ENCODE measurements around the gene GPR176.

Gene GPR176

DNA sequence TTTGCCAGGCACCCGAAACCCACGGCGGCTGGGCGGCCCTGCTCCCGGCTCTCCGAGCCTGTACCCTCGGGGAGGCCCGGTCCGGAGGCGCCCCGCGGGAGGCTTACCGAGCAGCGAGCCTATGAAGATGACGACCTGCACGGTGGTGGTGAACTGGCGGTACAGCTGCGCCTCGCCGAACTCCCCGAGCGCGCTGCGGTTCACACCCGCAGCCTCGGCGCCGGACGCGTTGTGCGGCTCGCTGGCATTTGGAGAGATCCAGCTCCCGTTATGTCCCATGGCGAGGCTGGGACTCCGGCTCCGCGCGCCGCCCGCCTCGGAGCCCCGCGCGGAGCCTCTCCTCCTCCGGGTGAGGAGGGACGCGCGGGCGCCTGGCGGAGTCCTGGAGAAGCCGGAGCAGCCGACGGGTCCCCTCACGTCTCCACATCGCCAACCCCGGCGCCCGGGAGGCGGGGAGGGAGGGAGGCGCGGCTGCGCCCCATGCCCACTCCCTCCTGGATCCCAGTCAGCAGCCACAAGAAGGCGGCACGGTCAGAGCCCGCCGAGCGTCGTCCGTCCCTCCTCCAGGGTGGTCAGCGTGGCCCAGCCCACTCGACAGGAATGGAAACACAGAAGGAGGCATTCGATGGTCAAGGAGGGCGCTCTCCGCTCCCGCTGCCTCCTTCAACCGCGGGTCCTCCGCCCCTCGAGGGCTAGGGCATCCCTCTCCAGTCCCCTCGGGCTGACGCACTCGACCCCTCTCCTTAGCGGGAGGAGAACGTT lies at the start of gene GPR176 (continued):
- TF ChIP-seq, protein P1, sequence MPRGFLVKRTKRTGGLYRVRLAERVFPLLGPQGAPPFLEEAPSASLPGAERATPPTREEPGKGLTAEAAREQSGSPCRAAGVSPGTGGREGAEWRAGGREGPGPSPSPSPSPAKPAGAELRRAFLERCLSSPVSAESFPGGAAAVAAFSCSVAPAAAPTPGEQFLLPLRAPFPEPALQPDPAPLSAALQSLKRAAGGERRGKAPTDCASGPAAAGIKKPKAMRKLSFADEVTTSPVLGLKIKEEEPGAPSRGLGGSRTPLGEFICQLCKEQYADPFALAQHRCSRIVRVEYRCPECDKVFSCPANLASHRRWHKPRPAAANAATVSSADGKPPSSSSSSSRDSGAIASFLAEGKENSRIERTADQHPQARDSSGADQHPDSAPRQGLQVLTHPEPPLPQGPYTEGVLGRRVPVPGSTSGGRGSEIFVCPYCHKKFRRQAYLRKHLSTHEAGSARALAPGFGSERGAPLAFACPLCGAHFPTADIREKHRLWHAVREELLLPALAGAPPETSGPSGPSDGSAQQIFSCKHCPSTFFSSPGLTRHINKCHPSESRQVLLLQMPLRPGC (tag by site-specific recombination; IDR thresholded peaks at IDR 0.05), result no peak
- TF ChIP-seq ZNF404 (tag by site-specific recombination; IDR thresholded peaks at IDR 0.05), result no peak
- TF ChIP-seq ZNF585B (tag by site-specific recombination; IDR thresholded peaks at IDR 0.05), result no peak
- no peak for TF ChIP-seq ZNF426 (tag by site-specific recombination; IDR thresholded peaks at IDR 0.05)
- TF ChIP-seq, protein P2, sequence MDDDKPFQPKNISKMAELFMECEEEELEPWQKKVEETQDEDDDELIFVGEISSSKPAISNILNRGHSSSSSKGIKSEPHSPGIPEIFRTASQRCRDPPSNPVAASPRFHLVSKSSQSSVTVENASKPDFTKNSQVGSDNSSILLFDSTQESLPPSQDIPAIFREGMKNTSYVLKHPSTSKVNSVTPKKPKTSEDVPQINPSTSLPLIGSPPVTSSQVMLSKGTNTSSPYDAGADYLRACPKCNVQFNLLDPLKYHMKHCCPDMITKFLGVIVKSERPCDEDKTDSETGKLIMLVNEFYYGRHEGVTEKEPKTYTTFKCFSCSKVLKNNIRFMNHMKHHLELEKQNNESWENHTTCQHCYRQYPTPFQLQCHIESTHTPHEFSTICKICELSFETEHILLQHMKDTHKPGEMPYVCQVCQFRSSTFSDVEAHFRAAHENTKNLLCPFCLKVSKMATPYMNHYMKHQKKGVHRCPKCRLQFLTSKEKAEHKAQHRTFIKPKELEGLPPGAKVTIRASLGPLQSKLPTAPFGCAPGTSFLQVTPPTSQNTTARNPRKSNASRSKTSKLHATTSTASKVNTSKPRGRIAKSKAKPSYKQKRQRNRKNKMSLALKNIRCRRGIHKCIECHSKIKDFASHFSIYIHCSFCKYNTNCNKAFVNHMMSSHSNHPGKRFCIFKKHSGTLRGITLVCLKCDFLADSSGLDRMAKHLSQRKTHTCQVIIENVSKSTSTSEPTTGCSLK (tag by site-specific recombination; IDR thresholded peaks at IDR 0.05), result no peak
- TF ChIP-seq ZXDB (tag by site-specific recombination; IDR thresholded peaks at IDR 0.05), result peak; percentile 23; the same call in 1 of the 2 replicates
- no peak for TF ChIP-seq ZNF843 (tag by site-specific recombination; IDR thresholded peaks at IDR 0.05)
- no peak for TF ChIP-seq ZFP41 (tag by site-specific recombination; IDR thresholded peaks at IDR 0.05; ENCODE audit: borderline replicate concordance)
- TF ChIP-seq ZNF701 (tag by site-specific recombination; IDR thresholded peaks at IDR 0.05), result no peak
- no peak for TF ChIP-seq WT1 (tag by site-specific recombination; IDR thresholded peaks at IDR 0.05)
- TF ChIP-seq ZNF707 (tag by site-specific recombination; IDR thresholded peaks at IDR 0.05), result no peak
- no peak for TF ChIP-seq ZNF664 (tag by site-specific recombination; IDR thresholded peaks at IDR 0.05)
- TF ChIP-seq ZSCAN5A (tag by site-specific recombination; IDR thresholded peaks at IDR 0.05), result no peak
- TF ChIP-seq YY1 (tag by site-specific recombination; IDR thresholded peaks at IDR 0.05), result no peak
- TF ChIP-seq ZNF596 (tag by site-specific recombination; IDR thresholded peaks at IDR 0.05), result no peak
- no peak for TF ChIP-seq GLI4 (tag by site-specific recombination; IDR thresholded peaks at IDR 0.05)
- TF ChIP-seq ZNF248 (tag by site-specific recombination; IDR thresholded peaks at IDR 0.05), result no peak
- no peak for TF ChIP-seq ZNF510 (tag by site-specific recombination; IDR thresholded peaks at IDR 0.05; ENCODE audit: insufficient replicate concordance)
- no peak for TF ChIP-seq PATZ1 (tag by site-specific recombination; IDR thresholded peaks at IDR 0.05)
- TF ChIP-seq ZNF561 (tag by site-specific recombination; IDR thresholded peaks at IDR 0.05; ENCODE audit: borderline replicate concordance), result no peak
- TF ChIP-seq, protein P3, sequence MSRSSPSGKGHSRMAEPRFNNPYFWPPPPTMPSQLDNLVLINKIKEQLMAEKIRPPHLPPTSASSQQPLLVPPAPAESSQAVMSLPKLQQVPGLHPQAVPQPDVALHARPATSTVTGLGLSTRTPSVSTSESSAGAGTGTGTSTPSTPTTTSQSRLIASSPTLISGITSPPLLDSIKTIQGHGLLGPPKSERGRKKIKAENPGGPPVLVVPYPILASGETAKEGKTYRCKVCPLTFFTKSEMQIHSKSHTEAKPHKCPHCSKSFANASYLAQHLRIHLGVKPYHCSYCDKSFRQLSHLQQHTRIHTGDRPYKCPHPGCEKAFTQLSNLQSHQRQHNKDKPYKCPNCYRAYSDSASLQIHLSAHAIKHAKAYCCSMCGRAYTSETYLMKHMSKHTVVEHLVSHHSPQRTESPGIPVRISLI (tag by site-specific recombination; IDR thresholded peaks at IDR 0.05), result no peak
- no peak for TF ChIP-seq KLF10 (tag by site-specific recombination; IDR thresholded peaks at IDR 0.05)
- TF ChIP-seq ZNF776 (tag by site-specific recombination; IDR thresholded peaks at IDR 0.05; ENCODE audit: borderline replicate concordance), result no peak
- no peak for TF ChIP-seq KLF16 (tag by site-specific recombination; IDR thresholded peaks at IDR 0.05)
- TF ChIP-seq, protein P4, sequence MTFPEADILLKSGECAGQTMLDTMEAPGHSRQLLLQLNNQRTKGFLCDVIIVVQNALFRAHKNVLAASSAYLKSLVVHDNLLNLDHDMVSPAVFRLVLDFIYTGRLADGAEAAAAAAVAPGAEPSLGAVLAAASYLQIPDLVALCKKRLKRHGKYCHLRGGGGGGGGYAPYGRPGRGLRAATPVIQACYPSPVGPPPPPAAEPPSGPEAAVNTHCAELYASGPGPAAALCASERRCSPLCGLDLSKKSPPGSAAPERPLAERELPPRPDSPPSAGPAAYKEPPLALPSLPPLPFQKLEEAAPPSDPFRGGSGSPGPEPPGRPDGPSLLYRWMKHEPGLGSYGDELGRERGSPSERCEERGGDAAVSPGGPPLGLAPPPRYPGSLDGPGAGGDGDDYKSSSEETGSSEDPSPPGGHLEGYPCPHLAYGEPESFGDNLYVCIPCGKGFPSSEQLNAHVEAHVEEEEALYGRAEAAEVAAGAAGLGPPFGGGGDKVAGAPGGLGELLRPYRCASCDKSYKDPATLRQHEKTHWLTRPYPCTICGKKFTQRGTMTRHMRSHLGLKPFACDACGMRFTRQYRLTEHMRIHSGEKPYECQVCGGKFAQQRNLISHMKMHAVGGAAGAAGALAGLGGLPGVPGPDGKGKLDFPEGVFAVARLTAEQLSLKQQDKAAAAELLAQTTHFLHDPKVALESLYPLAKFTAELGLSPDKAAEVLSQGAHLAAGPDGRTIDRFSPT (tag by site-specific recombination; IDR thresholded peaks at IDR 0.05), result peak; percentile 43; the same call in 1 of the 2 replicates
- TF ChIP-seq SALL2 (tag by site-specific recombination; IDR thresholded peaks at IDR 0.05; ENCODE audit: borderline replicate concordance), result no peak
- no peak for TF ChIP-seq OVOL3 (tag by site-specific recombination; IDR thresholded peaks at IDR 0.05)
- no peak for TF ChIP-seq ZNF501 (tag by site-specific recombination; IDR thresholded peaks at IDR 0.05)
- peak; percentile 43; the same call in 1 of the 2 replicates for TF ChIP-seq ZBTB17 (tag by site-specific recombination; IDR thresholded peaks at IDR 0.05)
- TF ChIP-seq ZNF549 (tag by site-specific recombination; IDR thresholded peaks at IDR 0.05), result no peak
